Sigmoid colon (tissue), 7 donors: ENCODE results near the gene RHOT1. TPM values are rescaled to one million over a fixed set of nuclear protein-coding genes. Genes with fewer than 3 reads are reported as not detected.

ENCODE experiments used
- DNase-seq: peaks from one replicate; pipeline ENCODE4 v3.0.0-alpha.2; 2019
- H3K27ac ChIP-seq, 4 donors: fragments of 200-600 bp; sonication (generic); one replicate each; pipeline ENCODE4 v1.5.1; 2016 to 2019; ENCODE audit warnings: mild to moderate bottlenecking in 1 of 4
- H3K27me3 ChIP-seq, 3 donors: fragments of 200-600 bp; sonication (generic); one replicate each; pipeline ENCODE4 v1.5.1; 2019; ENCODE audit warnings: mild to moderate bottlenecking in 1 of 3
- H3K36me3 ChIP-seq, 4 donors: fragments of 200-600 bp; sonication (generic); one replicate each; pipeline ENCODE4 v1.5.1; 2016 to 2019
- H3K4me1 ChIP-seq, 4 donors: fragments of 200-600 bp; sonication (generic); one replicate each; pipeline ENCODE4 v1.5.1; 2017 to 2019
- H3K4me3 ChIP-seq, 4 donors: fragments of 200-600 bp; sonication (generic); one replicate each; pipeline ENCODE4 v1.5.1; 2017 to 2019; ENCODE audit warnings: mild to moderate bottlenecking in 2 of 4, moderate library complexity in 1 of 4
- H3K9me3 ChIP-seq, 4 donors: fragments of 200-600 bp in 3 of 4; sonication (generic) in 3 of 4; one replicate each; pipeline versions ENCODE4 v1.5.1 to v1.6.1; 2013 to 2019
- EP300 ChIP-seq, 4 donors: sonication (generic); formaldehyde crosslinking; IDR thresholded peaks; one replicate each; pipeline ENCODE4 v1.6.1; 2017; ENCODE audit warnings: antibody characterized with exemption in 4 of 4
- POLR2A ChIP-seq, 2 donors: fragments of 450-650 bp; IDR thresholded peaks; one replicate each; pipeline ENCODE4 v1.6.1; 2016; ENCODE audit warnings: antibody characterized with exemption in 2 of 2, mild to moderate bottlenecking in 2 of 2, moderate library complexity in 2 of 2
- POLR2AphosphoS5 ChIP-seq, 4 donors: sonication (generic); formaldehyde crosslinking; IDR thresholded peaks; one replicate each; pipeline ENCODE4 v1.6.1; 2017; ENCODE audit warnings: antibody characterized with exemption in 4 of 4
- WGBS, 2 donors: extraction: QIAGEN DNeasy Blood & Tissue Kit; methylation state at CpG; one replicate each; pipeline ENCODE4 v1.1.7; 2013; 5-methylcytosine and 5-hydroxymethylcytosine counted together
- intact Hi-C: fragments of 100-400 bp; cut with DNase I; formaldehyde crosslinking; loops from one replicate; pipeline ENCODE4 v1.15.1; 2023
- polyA plus RNA-seq, 3 donors: library from polyadenylated mRNA; stranded (reverse); fragments of 200-250 nt; gene quantifications; one replicate each; pipeline ENCODE4 v1.2.3, GENCODE V29; 2013
- total RNA-seq, 4 donors: library from RNA; depleted of rRNA; stranded (reverse); fragments of >200 nt; gene quantifications; one replicate each; pipeline ENCODE4 v1.1.0, GENCODE V29; 2016
- TF ChIP-seq, protein P1 (sequence below), 4 experiments: fragments of 450-650 bp in 3 of 4; fragments of 200-600 bp in 1 of 4; IDR thresholded peaks; one replicate each; pipeline ENCODE4 v1.5.1; 2016 to 2019; ENCODE audit warnings: antibody characterized with exemption in 4 of 4, mild to moderate bottlenecking in 3 of 4, moderate library complexity in 2 of 4
- donor health status: healthy with polysubstance abuse.
- donor health status: Bipolar disorder and iron deficiency.
- donor health status: healthy.

RHOT1 gene
- total and polyA plus RNA-seq, 7 donors: 17.0 to 71.5 (median 48.9) TPM

GRCh38 chr17:32253117-32253611 lies 110.9 kb downstream of the RHOT1 start:
- no peak overlapping the region for H3K4me3 ChIP-seq
- H3K36me3 ChIP-seq: no peaks in the 10 kb centered on the region
- DNase-seq: peak; percentile 89
- H3K9me3 ChIP-seq: no peaks in the 10 kb centered on the region
- peaks cover 0 to 5% (median 0%) of the 10 kb centered on the region in 4 donors for H3K4me1 ChIP-seq
- TF ChIP-seq, protein P1, sequence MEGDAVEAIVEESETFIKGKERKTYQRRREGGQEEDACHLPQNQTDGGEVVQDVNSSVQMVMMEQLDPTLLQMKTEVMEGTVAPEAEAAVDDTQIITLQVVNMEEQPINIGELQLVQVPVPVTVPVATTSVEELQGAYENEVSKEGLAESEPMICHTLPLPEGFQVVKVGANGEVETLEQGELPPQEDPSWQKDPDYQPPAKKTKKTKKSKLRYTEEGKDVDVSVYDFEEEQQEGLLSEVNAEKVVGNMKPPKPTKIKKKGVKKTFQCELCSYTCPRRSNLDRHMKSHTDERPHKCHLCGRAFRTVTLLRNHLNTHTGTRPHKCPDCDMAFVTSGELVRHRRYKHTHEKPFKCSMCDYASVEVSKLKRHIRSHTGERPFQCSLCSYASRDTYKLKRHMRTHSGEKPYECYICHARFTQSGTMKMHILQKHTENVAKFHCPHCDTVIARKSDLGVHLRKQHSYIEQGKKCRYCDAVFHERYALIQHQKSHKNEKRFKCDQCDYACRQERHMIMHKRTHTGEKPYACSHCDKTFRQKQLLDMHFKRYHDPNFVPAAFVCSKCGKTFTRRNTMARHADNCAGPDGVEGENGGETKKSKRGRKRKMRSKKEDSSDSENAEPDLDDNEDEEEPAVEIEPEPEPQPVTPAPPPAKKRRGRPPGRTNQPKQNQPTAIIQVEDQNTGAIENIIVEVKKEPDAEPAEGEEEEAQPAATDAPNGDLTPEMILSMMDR (IDR thresholded peaks at IDR 0.05): peak; percentile 90 to 99 (median 92)
- no peak for TF ChIP-seq EP300 (IDR thresholded peaks at IDR 0.05)
- intact Hi-C loops: loop anchor here (1.0 kb wide), 1 partner anchor 66 kb away; no protein-coding TSS in a partner anchor
- no peak overlapping the region for H3K27ac ChIP-seq
- no peaks in the 10 kb centered on the region for H3K27me3 ChIP-seq
- WGBS, 2 donors: 59 to 69% methylated on average over 12 of the region's 12 CpGs

DNA sequence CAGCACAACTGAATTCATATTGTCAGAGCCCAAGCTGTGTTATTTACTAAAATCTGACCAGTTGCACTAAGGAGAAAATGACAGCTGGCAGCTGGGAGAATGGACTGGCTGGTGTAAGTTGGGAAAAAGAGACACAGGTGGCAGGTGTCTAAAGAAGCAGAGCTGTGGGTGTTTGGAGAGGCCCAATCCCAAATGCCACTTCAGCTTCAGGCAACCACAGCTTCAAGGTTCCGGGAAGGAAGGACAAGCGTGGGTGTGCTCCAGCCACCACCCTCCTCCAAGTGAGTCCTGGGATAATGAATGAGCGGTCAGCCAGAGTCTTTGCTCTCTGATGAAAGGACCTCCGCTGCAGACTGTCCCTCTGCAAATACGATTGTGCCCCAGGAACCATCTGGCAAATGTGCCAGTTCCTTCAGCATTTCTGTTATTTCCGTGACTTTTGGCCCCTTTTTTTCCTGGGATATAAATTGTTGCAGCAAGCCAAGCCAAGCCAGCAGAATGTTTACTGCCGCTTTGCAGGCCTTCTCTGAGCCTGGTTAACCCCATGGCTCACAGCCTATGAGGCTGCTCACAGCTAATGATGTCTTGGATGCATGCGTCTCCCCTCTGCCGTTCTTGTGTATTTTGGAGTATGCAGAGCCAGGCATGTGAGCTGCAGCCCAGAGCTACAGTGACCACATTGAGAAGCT lies 113.9 kb downstream of the RHOT1 start:
- DNase-seq: no peak
- no peaks in the 10 kb centered on the region for H3K9me3 ChIP-seq
- TF ChIP-seq POLR2AphosphoS5 (IDR thresholded peaks at IDR 0.05) (no peak), POLR2A (IDR thresholded peaks at IDR 0.05) (no peak), EP300 (IDR thresholded peaks at IDR 0.05) (no peak)
- TF ChIP-seq, protein P1 (IDR thresholded peaks at IDR 0.05): no peak
- intact Hi-C loops: no loop called here
- no peak overlapping the region for H3K4me3 ChIP-seq
- H3K27ac ChIP-seq: no peak overlapping the region
- peaks cover 0 to 5% (median 0%) of the 10 kb centered on the region in 4 donors for H3K4me1 ChIP-seq
- no peaks in the 10 kb centered on the region for H3K27me3 ChIP-seq
- WGBS, 2 donors: 23 to 61% methylated on average over 9 of the region's 9 CpGs
- H3K36me3 ChIP-seq: no peaks in the 10 kb centered on the region

GRCh38 chr17:32256701-32257019 lies 114.4 kb downstream of the RHOT1 start:
- no peak for TF ChIP-seq POLR2AphosphoS5 (IDR thresholded peaks at IDR 0.05)
- TF ChIP-seq, protein P1 (IDR thresholded peaks at IDR 0.05): no peak
- no peak for TF ChIP-seq POLR2A (IDR thresholded peaks at IDR 0.05)
- no peak for TF ChIP-seq EP300 (IDR thresholded peaks at IDR 0.05)

DNA sequence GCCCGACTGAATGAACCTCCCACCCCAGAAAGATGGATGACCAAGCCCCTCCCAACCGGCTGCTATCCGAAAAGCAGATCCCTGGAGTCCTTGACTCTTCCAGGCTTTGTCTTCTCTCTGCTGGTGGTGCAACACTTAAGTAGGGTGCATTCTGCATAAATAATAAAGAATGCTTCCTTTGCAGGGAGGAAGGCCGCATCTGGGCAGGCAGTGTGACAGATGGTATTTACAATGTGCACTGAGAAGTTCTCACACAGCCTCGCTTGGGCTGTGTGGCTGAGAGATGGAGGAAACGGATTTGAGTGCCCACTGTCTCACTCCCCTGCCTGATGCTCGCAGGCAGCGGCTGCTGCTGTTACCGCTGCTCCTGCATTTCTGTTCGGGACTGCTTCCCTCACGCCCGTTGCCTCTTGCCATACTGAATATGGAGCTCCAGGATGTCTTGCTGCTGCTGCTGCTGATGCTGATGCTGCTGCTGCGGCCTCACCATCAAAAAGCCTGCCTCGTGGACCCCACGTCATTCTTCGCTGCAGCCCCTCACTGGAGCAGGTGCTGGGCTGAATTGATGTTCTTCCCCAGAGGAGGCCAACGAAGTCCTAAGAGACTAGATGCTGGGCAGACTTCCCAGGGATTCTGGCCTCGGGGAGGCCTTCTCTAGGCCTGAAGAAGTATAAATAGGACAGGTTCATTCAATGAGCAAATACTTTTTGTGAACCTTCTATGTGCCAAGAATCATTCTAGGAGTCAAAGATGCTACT lies 116.3 kb downstream of the RHOT1 start:
- H3K9me3 ChIP-seq: no peaks in the 10 kb centered on the region
- DNase-seq: no peak
- peaks cover 0 to 5% (median 0%) of the 10 kb centered on the region in 4 donors for H3K4me1 ChIP-seq
- TF ChIP-seq POLR2A (IDR thresholded peaks at IDR 0.05) (no peak), POLR2AphosphoS5 (IDR thresholded peaks at IDR 0.05) (no peak), EP300 (IDR thresholded peaks at IDR 0.05) (no peak)
- TF ChIP-seq, protein P1 (IDR thresholded peaks at IDR 0.05): no peak
- no peak overlapping the region for H3K4me3 ChIP-seq
- intact Hi-C loops: no loop called here
- 69 to 82% methylated on average over 18 of the region's 18 CpGs for WGBS, 2 donors
- no peaks in the 10 kb centered on the region for H3K27me3 ChIP-seq
- H3K27ac ChIP-seq: no peak overlapping the region
- no peaks in the 10 kb centered on the region for H3K36me3 ChIP-seq

More at GRCh38 chr17:32256701-32257019, 114.4 kb downstream of the RHOT1 start:
- H3K4me1 ChIP-seq: peaks cover 0 to 5% (median 0%) of the 10 kb centered on the region in 4 donors
- no peaks in the 10 kb centered on the region for H3K9me3 ChIP-seq
- H3K27me3 ChIP-seq: no peaks in the 10 kb centered on the region
- 77% methylated on average over 9 of the region's 9 CpGs for WGBS, 2 donors
- no peak overlapping the region for H3K4me3 ChIP-seq
- H3K36me3 ChIP-seq: no peaks in the 10 kb centered on the region
- DNase-seq: no peak
- intact Hi-C loops: no loop called here
- no peak overlapping the region for H3K27ac ChIP-seq
